NCI-H2081 treated with DMSO at 0.1 percent for 48 hours (cell line): ENCODE measurements around the gene HAO2.
"Not testable (repeated sequence)": the region's sequence is repeated elsewhere in the genome, so short reads cannot be mapped to it uniquely, and the experiment has no call there.

ENCODE experiments used
- DNase-seq: peaks from one replicate; lab custom pipeline; 2025; lab: John Stamatoyannopoulos, UW

The HAO2 gene

GRCh38 chr1:119368554-119368953 lies at the start of gene HAO2:
TSS of gene HAO2 (plus strand) at chr1:119368785. CDS start at chr1:119381086, 12,301 bp downstream.
- DNase-seq, result no peak

- DNase-seq, result no peak
These were observed 48.5 kb upstream of the HAO2 start for GRCh38 chr1:119320100-119320499.

- no peak for DNase-seq
These were observed 46.7 kb upstream of the HAO2 start for GRCh38 chr1:119321666-119322419.

- DNase-seq, result no peak
These were observed 45.2 kb upstream of the HAO2 start for GRCh38 chr1:119323216-119323982.

GRCh38 chr1:119324198-119324597 lies 44.4 kb upstream of the HAO2 start:
- DNase-seq, result no peak

- no peak for DNase-seq
These were observed 42.3 kb upstream of the HAO2 start for GRCh38 chr1:119326251-119326650.

GRCh38 chr1:119327094-119327449 lies 41.5 kb upstream of the HAO2 start:
- no peak for DNase-seq

- no peak for DNase-seq
These were observed 41.0 kb upstream of the HAO2 start for GRCh38 chr1:119327450-119328155.

GRCh38 chr1:119329541-119330461 lies 38.8 kb upstream of the HAO2 start:
- DNase-seq, result no peak

- no peak for DNase-seq
These were observed 38.0 kb upstream of the HAO2 start for GRCh38 chr1:119330466-119331189.

- no peak for DNase-seq
These were observed 37.4 kb upstream of the HAO2 start for GRCh38 chr1:119331190-119331515.

GRCh38 chr1:119331915-119332314 lies 36.7 kb upstream of the HAO2 start:
- no peak for DNase-seq

- DNase-seq, result no peak
These were observed 36.0 kb upstream of the HAO2 start for GRCh38 chr1:119332622-119333021.

GRCh38 chr1:119333163-119333896 lies 35.3 kb upstream of the HAO2 start:
- no peak for DNase-seq

- not testable (repeated sequence) for DNase-seq
These were observed 34.7 kb upstream of the HAO2 start for GRCh38 chr1:119333897-119334250.

GRCh38 chr1:119336848-119337247 lies 31.7 kb upstream of the HAO2 start:
- no peak for DNase-seq

GRCh38 chr1:119338004-119338403 lies 30.6 kb upstream of the HAO2 start:
- DNase-seq, result no peak

- no peak for DNase-seq
These were observed 29.8 kb upstream of the HAO2 start for GRCh38 chr1:119338757-119339156.

GRCh38 chr1:119340861-119341261 lies 27.7 kb upstream of the HAO2 start:
- DNase-seq, result no peak

GRCh38 chr1:119341372-119341947 lies 27.1 kb upstream of the HAO2 start:
- no peak for DNase-seq
